Muscle of back (tissue), 11 donors: ENCODE results near the gene TRPM2. TPM values are rescaled to one million over a fixed set of nuclear protein-coding genes. Genes with fewer than 3 reads are reported as not detected.

Experiments
- DNase-seq, 3 donors: peaks; one replicate each; pipeline versions ENCODE4 v3.0.0 to v3.0.0-alpha.2; 2013
- polyA plus RNA-seq, 10 donors: library from polyadenylated mRNA; unstranded; fragments of 120-200 nt; gene quantifications; one replicate each; pipeline ENCODE4 v1.2.1, GENCODE V29; 2013; ENCODE audit not compliant: insufficient read length in 10 of 10

TRPM2 gene
- polyA plus RNA-seq, 10 donors: 0.74 to 2.4 (median 1.7) TPM

- no peak for DNase-seq
These were observed 21.3 kb downstream of the TRPM2 start for GRCh38 chr21:44374601-44375280.

GRCh38 chr21:44375281-44375651, 21.8 kb downstream of the TRPM2 start:
- peak in 1 of 3 donors; percentile 22 for DNase-seq

GRCh38 chr21:44375761-44376241, 22.4 kb downstream of the TRPM2 start:
- no peak for DNase-seq

GRCh38 chr21:44376606-44377005, 23.2 kb downstream of the TRPM2 start:
- DNase-seq: no peak

GRCh38 chr21:44377201-44377921, 23.9 kb downstream of the TRPM2 start:
- DNase-seq: no peak

- DNase-seq: no peak
These were observed 24.7 kb downstream of the TRPM2 start for GRCh38 chr21:44377922-44378645.

GRCh38 chr21:44378646-44379514, 25.5 kb downstream of the TRPM2 start:
- DNase-seq: no peak

GRCh38 chr21:44379515-44379848, 26.1 kb downstream of the TRPM2 start:
- no peak for DNase-seq

- DNase-seq: no peak
These were observed 26.8 kb downstream of the TRPM2 start for GRCh38 chr21:44379991-44380865.

- DNase-seq: no peak
These were observed 27.5 kb downstream of the TRPM2 start for GRCh38 chr21:44380876-44381275.

GRCh38 chr21:44381874-44382273, 28.5 kb downstream of the TRPM2 start:
- DNase-seq: no peak

GRCh38 chr21:44382536-44382935, 29.1 kb downstream of the TRPM2 start:
- DNase-seq: no peak

GRCh38 chr21:44383216-44383615, 29.8 kb downstream of the TRPM2 start:
- no peak for DNase-seq

- DNase-seq: no peak
These were observed 31.5 kb downstream of the TRPM2 start for GRCh38 chr21:44384968-44385367.

- no peak for DNase-seq
These were observed 35.9 kb downstream of the TRPM2 start for GRCh38 chr21:44389335-44389734.

- no peak for DNase-seq
These were observed 37.5 kb downstream of the TRPM2 start for GRCh38 chr21:44390886-44391285.

- DNase-seq: peak in 2 of 3 donors; percentile 18 to 36
These were observed 38.1 kb downstream of the TRPM2 start for GRCh38 chr21:44391345-44392091.

- DNase-seq: no peak
These were observed 38.8 kb downstream of the TRPM2 start for GRCh38 chr21:44392185-44392584.

GRCh38 chr21:44392916-44393315, 39.5 kb downstream of the TRPM2 start:
- DNase-seq: no peak

GRCh38 chr21:44394733-44395132, 41.3 kb downstream of the TRPM2 start:
- no peak for DNase-seq
